Gastroesophageal sphincter (tissue), 4 donors: ENCODE results near the gene DYSF. TPM values are rescaled to one million over a fixed set of nuclear protein-coding genes. Genes with fewer than 3 reads are reported as not detected.

Experiments used
- ATAC-seq: fragments of 150-250 bp; one replicate; pipeline ENCODE4 v1.9.1; 2016; ENCODE audit warnings: mild to moderate bottlenecking, moderate library complexity
- H3K27ac ChIP-seq, 4 donors: fragments of 200-600 bp; sonication (generic) in 3 of 4; 1 replicate in 3 of 4; 2 replicates in 1 of 4; pipeline ENCODE4 v1.5.1; 2016 to 2019
- H3K27me3 ChIP-seq: fragments of 200-600 bp; sonication (generic); one replicate; pipeline ENCODE4 v1.5.1; 2019
- H3K36me3 ChIP-seq, 2 donors: fragments of 200-600 bp; sonication (generic); one replicate each; pipeline ENCODE4 v1.5.1; 2019; ENCODE audit warnings: control low read depth in 1 of 2
- H3K4me1 ChIP-seq, 3 donors: fragments of 200-600 bp; sonication (generic); 1 replicate in 2 of 3; 2 replicates in 1 of 3; pipeline ENCODE4 v1.5.1; 2016 to 2019; ENCODE audit warnings: control low read depth in 2 of 3
- H3K4me3 ChIP-seq, 2 donors: fragments of 200-600 bp; sonication (generic); one replicate each; pipeline ENCODE4 v1.5.1; 2019; ENCODE audit warnings: mild to moderate bottlenecking in 1 of 2, moderate library complexity in 1 of 2
- H3K9me3 ChIP-seq, 3 donors: fragments of 200-600 bp; sonication (generic); one replicate each; pipeline ENCODE4 v1.5.1; 2017 to 2019; ENCODE audit warnings: control low read depth in 2 of 3
- CTCF ChIP-seq, 4 experiments: fragments of 200-600 bp in 2 of 4; fragments of 450-650 bp in 2 of 4; sonication (generic) in 1 of 4; IDR thresholded peaks; one replicate each; pipeline ENCODE4 v1.5.1; 2017 to 2019; ENCODE audit warnings: antibody characterized with exemption in 4 of 4, mild to moderate bottlenecking in 2 of 4, moderate library complexity in 2 of 4
- EP300 ChIP-seq: sonication (generic); formaldehyde crosslinking; IDR thresholded peaks from one replicate; pipeline ENCODE4 v1.6.1; 2017; ENCODE audit warnings: antibody characterized with exemption, mild to moderate bottlenecking
- POLR2A ChIP-seq, 2 donors: fragments of 450-650 bp; IDR thresholded peaks; one replicate each; pipeline ENCODE4 v1.6.1; 2017; ENCODE audit warnings: antibody characterized with exemption in 2 of 2, mild to moderate bottlenecking in 2 of 2, moderate library complexity in 1 of 2
- POLR2AphosphoS5 ChIP-seq: sonication (generic); formaldehyde crosslinking; IDR thresholded peaks from one replicate; pipeline ENCODE4 v1.6.1; 2017; ENCODE audit warnings: antibody characterized with exemption
- WGBS, 2 donors: methylation state at CpG; one replicate each; pipeline ENCODE4 v1.1.5; 2018; ENCODE audit warnings: low coverage in 1 of 2; 5-methylcytosine and 5-hydroxymethylcytosine counted together
- total RNA-seq, 4 donors: library from RNA; depleted of rRNA; stranded (reverse); fragments of >200 nt; gene quantifications; one replicate each; pipeline ENCODE4 v1.1.0, GENCODE V29; 2016

The DYSF gene
- total RNA-seq, 4 donors from 2014 or later: 11.0 to 50.1 (median 17.4) TPM

DNA sequence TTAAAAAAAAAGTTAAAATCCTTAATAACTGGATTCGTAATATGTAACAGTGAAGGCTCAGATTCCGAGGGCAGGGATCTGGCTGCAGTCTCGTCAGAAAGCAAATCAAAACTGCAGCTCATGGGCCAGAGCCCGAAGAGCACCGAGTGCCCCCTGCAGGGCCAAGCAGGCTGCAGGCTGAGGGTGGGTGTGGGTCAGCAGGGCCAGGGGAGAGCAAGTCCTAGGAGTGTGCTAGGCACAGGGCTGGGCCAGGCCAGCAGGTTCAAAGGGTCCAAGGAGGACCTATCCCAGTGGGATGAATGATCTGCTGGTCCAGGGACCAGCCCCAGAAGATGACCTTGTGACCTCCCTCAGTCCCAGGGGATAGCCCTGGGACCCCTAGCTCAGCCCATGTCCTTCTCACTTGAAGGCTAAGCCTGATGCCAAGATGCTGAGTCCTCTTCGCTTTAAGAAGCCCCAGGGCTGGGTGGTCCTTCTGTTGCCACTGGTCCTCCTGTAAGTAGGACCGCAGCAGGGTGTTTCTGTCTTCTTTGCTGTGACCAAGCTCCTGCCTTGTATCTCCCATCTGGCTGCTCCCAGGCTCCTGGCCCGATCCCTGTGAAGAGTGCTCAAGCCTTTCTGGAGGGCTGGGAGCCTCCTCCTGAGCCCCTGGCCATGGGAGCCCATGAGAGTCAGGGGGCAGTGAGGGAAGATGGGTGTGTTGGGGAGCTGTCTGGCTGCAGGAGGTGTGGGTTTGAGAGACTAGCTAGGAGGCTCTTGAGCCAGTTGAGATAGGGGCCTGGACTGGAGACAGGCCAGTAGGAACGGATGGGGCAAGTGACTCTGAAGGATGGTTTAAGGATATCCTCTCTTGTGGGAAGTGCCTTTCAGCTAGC, 150.7 kb downstream of the DYSF start:
- Histone ChIP-seq H3K36me3 (peaks cover 0 to 57% of the 10 kb centered on the region in 2 donors), H3K4me3 (no peak overlapping the region), H3K9me3 (no peaks in the 10 kb centered on the region), H3K27ac (no peak overlapping the region), H3K4me1 (peaks cover 0 to 26% (median 6%) of the 10 kb centered on the region in 3 donors), H3K27me3 (no peaks in the 10 kb centered on the region)
- no peak for ATAC-seq
- WGBS, 2 donors: 100% methylated on average over 1 of the region's 9 CpGs; no CpG with 5 or more reads in 1 of the 2 donors
- TF ChIP-seq POLR2A (IDR thresholded peaks at IDR 0.05) (no peak), POLR2AphosphoS5 (no peak), CTCF (IDR thresholded peaks at IDR 0.05) (no peak), EP300 (no peak)

DNA sequence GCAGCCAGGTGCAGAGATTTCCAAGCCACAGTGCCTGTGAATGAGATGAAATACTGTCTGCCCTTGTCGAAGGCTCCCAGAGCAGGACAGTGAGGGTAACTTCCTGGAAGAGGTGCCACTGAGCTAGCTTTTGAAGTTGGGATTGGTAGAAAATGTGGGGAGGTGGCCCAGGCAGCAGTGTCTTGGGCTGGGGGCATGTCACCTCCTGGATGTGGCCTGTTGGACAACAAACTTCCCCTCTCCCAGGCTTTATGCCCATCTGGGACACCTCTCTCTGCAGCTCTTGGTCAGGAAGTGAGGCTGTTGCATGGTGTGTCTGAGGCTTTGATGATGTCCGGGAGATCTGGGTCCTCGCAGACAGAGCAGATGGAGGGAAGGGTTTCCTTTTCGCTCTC, 151.4 kb downstream of the DYSF start:
- peaks cover 0 to 26% (median 6%) of the 10 kb centered on the region in 3 donors for H3K4me1 ChIP-seq
- TF ChIP-seq CTCF (IDR thresholded peaks at IDR 0.05): no peak
- TF ChIP-seq POLR2AphosphoS5: no peak
- TF ChIP-seq EP300: no peak
- no peak for TF ChIP-seq POLR2A (IDR thresholded peaks at IDR 0.05)
- H3K9me3 ChIP-seq: no peaks in the 10 kb centered on the region
- H3K27ac ChIP-seq: peak overlapping the region in 1 of 4 donors; percentile 7
- no peak for ATAC-seq
- H3K27me3 ChIP-seq: no peaks in the 10 kb centered on the region
- WGBS, 2 donors: 68% methylated on average over 3 of the region's 4 CpGs; no CpG with 5 or more reads in 1 of the 2 donors
- peaks cover 0 to 50% of the 10 kb centered on the region in 2 donors for H3K36me3 ChIP-seq
- H3K4me3 ChIP-seq: no peak overlapping the region

DNA sequence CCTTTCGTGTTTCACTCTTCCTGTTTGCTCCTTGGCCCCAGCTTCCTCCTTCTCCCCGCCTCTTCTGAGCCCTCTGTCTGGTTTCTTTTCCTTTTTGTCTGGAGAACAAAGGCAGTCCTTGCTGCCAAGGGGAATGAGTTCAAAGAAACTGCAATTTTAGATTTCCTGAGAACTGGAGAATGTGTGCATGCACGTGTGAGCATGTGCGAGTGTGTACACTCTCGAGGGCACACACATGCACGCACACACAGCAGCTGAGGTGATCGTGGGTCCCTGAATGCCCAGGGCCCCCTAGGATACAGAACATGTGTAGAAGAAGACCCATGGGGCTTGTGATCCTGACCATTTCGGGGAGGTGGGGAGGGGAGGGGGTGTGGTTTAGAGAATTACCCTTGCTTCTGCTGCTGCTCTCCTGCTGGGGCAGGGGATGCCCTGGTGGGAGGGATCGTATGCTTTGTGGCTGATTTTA, 151.8 kb downstream of the DYSF start:
- Histone ChIP-seq H3K4me3 (no peak overlapping the region), H3K27me3 (no peaks in the 10 kb centered on the region), H3K36me3 (peaks cover 0 to 48% of the 10 kb centered on the region in 2 donors), H3K4me1 (peaks cover 0 to 26% (median 6%) of the 10 kb centered on the region in 3 donors), H3K27ac (peak overlapping the region in 1 of 4 donors; percentile 7), H3K9me3 (no peaks in the 10 kb centered on the region)
- 66 to 82% methylated on average over 3 to 4 of the region's 9 CpGs for WGBS, 2 donors
- no peak for TF ChIP-seq CTCF (IDR thresholded peaks at IDR 0.05)
- no peak for TF ChIP-seq POLR2AphosphoS5
- TF ChIP-seq EP300: no peak
- no peak for TF ChIP-seq POLR2A (IDR thresholded peaks at IDR 0.05)
- ATAC-seq: no peak

GRCh38 chr2:71605781-71606241, 152.4 kb downstream of the DYSF start:
- Histone ChIP-seq H3K27ac (no peak overlapping the region), H3K27me3 (no peaks in the 10 kb centered on the region), H3K36me3 (peaks cover 0 to 41% of the 10 kb centered on the region in 2 donors), H3K9me3 (no peaks in the 10 kb centered on the region), H3K4me1 (peaks cover 0 to 26% (median 6%) of the 10 kb centered on the region in 3 donors), H3K4me3 (no peak overlapping the region)
- TF ChIP-seq EP300 (no peak), CTCF (IDR thresholded peaks at IDR 0.05) (no peak), POLR2AphosphoS5 (no peak), POLR2A (IDR thresholded peaks at IDR 0.05) (no peak)
- 60% methylated on average over 2 of the region's 7 CpGs; no CpG with 5 or more reads in 1 of the 2 donors for WGBS, 2 donors
- ATAC-seq: no peak
